ENCODE measurements around the gene MX2.
"Not testable (repeated sequence)": the region's sequence is repeated elsewhere in the genome, so short reads cannot be mapped to it uniquely, and the experiment has no call there.

The MX2 gene, protein sequence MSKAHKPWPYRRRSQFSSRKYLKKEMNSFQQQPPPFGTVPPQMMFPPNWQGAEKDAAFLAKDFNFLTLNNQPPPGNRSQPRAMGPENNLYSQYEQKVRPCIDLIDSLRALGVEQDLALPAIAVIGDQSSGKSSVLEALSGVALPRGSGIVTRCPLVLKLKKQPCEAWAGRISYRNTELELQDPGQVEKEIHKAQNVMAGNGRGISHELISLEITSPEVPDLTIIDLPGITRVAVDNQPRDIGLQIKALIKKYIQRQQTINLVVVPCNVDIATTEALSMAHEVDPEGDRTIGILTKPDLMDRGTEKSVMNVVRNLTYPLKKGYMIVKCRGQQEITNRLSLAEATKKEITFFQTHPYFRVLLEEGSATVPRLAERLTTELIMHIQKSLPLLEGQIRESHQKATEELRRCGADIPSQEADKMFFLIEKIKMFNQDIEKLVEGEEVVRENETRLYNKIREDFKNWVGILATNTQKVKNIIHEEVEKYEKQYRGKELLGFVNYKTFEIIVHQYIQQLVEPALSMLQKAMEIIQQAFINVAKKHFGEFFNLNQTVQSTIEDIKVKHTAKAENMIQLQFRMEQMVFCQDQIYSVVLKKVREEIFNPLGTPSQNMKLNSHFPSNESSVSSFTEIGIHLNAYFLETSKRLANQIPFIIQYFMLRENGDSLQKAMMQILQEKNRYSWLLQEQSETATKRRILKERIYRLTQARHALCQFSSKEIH

DNA sequence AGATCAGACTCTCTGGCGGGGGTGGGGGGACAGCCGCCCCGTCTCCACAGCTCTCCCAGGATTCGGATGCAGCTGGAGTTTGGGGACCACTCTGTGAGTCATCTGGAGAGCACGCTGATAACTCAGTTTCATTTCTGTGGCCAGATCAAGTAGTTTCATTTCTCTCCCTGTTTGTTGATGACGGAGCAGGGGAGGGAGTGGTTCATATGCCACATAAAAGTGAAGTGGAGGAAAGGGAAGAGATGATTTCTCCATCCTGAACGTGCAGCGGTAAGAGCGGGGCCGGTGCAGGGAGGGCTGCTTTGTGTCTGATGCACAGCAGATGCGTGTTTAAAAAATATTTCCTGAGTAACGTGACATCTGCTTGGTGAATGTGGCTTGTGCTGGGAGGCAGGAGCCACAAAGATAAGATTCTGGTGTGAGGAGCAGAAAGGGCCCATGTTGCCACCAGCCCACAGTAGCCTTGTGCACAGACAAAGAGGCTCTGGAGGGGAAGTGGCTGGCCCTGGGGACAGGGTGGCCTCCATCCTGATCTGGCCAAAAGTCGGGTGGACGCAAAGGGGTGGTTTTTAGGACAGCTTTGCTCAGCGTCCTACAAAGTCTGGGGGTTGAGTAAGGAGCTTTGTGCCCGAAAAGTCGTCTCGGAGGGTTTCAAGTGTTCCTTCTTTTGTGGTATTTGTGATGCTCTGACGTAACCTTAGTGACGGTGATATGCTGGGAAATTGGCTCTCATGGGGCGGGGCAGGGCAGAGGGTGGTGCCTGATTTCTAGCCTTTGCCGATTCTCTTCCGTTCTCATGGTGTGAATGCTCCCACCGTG is at the start of gene MX2:
Gene MX2 (plus strand): TSS at position 242 of the 819 bp plus-strand sequence. CDS start 14,880 bp downstream, outside the sequence.
- peak; percentile 70 for DNase-seq (ENCODE audit: low read depth)
- TF ChIP-seq, protein P1, sequence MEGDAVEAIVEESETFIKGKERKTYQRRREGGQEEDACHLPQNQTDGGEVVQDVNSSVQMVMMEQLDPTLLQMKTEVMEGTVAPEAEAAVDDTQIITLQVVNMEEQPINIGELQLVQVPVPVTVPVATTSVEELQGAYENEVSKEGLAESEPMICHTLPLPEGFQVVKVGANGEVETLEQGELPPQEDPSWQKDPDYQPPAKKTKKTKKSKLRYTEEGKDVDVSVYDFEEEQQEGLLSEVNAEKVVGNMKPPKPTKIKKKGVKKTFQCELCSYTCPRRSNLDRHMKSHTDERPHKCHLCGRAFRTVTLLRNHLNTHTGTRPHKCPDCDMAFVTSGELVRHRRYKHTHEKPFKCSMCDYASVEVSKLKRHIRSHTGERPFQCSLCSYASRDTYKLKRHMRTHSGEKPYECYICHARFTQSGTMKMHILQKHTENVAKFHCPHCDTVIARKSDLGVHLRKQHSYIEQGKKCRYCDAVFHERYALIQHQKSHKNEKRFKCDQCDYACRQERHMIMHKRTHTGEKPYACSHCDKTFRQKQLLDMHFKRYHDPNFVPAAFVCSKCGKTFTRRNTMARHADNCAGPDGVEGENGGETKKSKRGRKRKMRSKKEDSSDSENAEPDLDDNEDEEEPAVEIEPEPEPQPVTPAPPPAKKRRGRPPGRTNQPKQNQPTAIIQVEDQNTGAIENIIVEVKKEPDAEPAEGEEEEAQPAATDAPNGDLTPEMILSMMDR (IDR thresholded peaks at IDR 0.05; ENCODE audit: low read length, missing control alignments): no peak
- H3K4me3 ChIP-seq (replicated peaks; ENCODE audit: low read depth, low read length): peak within 1 kb of the TSS; percentile 17

DNA sequence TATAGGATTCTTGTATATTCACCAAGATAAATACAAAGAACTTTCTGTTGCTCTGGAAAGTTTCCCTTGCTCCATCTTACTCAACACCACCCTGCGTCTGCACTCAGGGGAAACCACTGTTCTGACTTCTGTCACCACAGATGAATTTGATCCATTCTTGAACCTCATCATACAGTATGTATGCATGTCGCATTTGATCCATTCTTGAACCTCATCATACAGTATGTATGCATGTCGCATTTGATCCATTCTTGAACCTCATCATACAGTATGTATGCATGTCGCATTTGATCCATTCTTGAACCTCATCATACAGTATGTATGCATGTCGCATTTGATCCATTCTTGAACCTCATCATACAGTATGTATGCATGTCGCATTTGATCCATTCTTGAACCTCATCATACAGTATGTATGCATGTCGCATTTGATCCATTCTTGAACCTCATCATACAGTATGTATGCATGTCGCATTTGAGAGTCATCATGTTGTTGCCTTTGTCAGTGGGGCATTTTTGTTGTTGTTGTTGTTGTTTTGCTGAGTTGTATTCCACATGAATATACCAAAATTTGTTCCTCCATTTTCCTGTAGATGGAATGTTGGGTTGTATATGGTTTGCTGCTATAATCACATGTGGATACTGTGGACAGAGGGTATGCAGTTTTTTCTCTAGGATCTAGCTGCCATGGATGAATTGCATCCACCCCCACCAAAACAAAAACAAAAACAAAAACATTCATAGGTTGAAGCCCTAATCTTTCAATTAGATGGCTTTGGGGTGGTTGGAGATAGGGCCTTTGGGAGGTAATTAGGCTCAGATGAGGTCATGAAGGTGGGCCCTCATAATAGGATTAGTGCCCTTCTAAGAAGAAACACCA is 48.3 kb upstream of the MX2 start:
- H3K4me3 ChIP-seq (replicated peaks; ENCODE audit: low read depth, low read length); DNase-seq (ENCODE audit: low read depth): not testable (repeated sequence)

DNA sequence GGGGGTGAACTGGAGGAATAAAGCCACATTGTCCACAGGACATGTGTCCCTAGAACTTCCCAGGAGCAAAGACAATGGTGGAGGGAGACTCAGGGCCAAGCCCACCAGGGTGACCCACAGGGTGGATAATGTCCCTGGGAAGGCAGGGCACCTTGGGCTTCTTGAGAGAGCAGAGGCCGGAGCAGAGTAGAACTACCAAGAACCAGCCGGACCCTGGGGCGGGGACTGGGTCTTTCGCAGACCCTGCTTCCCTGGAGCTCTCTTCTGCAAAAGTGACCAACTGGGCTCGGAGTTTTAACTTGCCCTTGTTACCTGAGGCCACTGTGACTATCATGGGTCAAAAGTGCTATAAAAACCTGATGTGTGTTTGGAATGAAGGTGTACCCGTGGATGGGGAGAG is 46.1 kb upstream of the MX2 start:
- no peak overlapping the region for H3K4me3 ChIP-seq (replicated peaks; ENCODE audit: low read depth, low read length)
- DNase-seq (ENCODE audit: low read depth): no peak
- TF ChIP-seq, protein P1 (IDR thresholded peaks at IDR 0.05; ENCODE audit: low read length, missing control alignments): no peak

DNA sequence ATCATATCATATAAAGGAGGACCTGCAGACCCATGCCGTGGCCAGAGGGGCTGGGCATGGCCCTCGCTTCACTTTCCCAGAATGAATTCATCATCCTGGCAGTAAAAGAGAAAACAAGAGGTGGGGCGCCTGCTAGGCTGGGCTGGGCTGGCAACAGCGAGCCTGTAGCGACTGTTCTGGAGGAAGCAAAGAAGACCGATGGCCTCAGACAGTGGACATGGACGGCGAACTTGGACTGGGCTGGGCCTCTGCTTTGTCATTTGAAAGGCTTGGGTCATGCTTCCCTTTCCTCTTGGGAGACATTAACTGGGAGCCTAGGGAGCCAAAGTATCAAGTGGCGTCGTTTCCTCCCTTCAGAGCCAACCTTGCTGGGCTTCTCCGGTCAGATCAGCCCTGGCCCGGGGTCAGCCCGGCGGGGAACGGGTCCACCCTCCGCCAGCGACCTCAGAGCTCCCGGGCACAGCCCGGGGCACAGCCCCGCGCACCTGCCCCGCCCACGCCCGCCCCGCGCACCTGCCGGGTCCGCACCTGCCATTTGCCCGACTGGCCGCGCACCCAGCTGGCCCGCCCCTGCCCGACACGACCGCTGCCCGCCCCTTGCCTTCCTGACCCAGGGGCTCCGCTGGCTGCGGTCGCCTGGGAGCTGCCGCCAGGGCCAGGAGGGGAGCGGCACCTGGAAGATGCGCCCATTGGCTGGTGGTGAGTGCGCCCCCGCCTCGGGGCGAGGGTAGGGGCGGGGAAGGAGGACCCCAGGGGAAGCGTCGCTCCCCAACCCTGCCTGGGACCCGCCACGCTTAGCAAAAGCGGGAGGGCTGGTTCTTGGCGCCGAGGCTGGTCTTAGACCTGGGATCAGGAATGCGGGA is 45.4 kb upstream of the MX2 start, which contains the start of gene FAM3B:
Gene FAM3B (plus strand): TSS at position 602 of the 863 bp plus-strand sequence. CDS start 79 bp downstream, at position 681.
- H3K4me3 ChIP-seq (replicated peaks; ENCODE audit: low read depth, low read length): no peak within 1 kb of the TSS
- no peak for DNase-seq (ENCODE audit: low read depth)
- TF ChIP-seq, protein P1 (IDR thresholded peaks at IDR 0.05; ENCODE audit: low read length, missing control alignments): no peak

DNA sequence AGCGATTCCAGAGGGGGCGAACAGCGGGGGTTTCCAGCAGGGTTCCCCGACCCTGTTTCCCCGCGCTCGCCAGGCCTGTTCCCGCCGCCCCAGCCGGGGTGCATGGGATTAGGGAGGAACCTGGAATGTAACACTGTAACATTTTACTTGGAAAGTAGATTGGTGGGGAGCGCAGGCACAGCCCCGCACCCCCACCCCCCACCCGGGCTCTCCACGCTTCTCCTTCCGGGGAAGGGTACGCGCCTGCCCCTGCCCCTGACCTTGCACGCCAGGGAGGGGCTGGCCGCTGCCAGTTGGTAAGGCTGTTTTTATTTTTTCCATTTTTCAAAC is 44.8 kb upstream of the MX2 start:
- H3K4me3 ChIP-seq (replicated peaks; ENCODE audit: low read depth, low read length): no peak overlapping the region
- no peak for DNase-seq (ENCODE audit: low read depth)
- TF ChIP-seq, protein P1 (IDR thresholded peaks at IDR 0.05; ENCODE audit: low read length, missing control alignments): no peak

DNA sequence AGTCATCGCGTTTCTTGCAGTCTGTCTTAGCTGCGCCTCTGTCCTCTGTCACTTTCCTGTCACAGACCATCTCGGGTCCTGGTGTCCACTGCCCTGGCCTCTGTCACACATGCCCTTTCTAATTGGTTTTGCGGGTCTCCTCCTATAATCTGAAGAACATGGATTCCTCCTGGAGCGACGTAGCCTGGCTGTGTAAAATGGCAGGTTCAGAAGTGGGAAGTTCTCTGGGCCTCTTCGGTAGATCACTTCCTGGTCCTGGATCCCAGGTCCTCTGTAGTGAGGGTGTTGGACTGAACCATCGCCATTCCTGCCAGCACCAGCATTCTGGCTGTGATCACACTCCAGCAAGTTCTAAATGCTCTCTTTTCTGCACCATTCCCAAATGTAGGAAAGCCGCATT is 44.4 kb upstream of the MX2 start:
- TF ChIP-seq, protein P1 (IDR thresholded peaks at IDR 0.05; ENCODE audit: low read length, missing control alignments): no peak
- no peak overlapping the region for H3K4me3 ChIP-seq (replicated peaks; ENCODE audit: low read depth, low read length)
- no peak for DNase-seq (ENCODE audit: low read depth)

Measured in fibroblast of pulmonary artery (primary cell).